Measurements from ENCODE around the gene CCDC192.
"Not testable (repeated sequence)": the region's sequence is repeated elsewhere in the genome, so short reads cannot be mapped to it uniquely, and the experiment has no call there.

CCDC192 gene

GRCh38 chr5:127699416-127699815, 3.8 kb upstream of the CCDC192 start:
- no peak for DNase-seq

- no peak for DNase-seq
Observed at GRCh38 chr5:127700237-127700766, 2.9 kb upstream of the CCDC192 start.

GRCh38 chr5:127702434-127702833, 757 bp upstream of the CCDC192 start:
- DNase-seq: no peak

DNA sequence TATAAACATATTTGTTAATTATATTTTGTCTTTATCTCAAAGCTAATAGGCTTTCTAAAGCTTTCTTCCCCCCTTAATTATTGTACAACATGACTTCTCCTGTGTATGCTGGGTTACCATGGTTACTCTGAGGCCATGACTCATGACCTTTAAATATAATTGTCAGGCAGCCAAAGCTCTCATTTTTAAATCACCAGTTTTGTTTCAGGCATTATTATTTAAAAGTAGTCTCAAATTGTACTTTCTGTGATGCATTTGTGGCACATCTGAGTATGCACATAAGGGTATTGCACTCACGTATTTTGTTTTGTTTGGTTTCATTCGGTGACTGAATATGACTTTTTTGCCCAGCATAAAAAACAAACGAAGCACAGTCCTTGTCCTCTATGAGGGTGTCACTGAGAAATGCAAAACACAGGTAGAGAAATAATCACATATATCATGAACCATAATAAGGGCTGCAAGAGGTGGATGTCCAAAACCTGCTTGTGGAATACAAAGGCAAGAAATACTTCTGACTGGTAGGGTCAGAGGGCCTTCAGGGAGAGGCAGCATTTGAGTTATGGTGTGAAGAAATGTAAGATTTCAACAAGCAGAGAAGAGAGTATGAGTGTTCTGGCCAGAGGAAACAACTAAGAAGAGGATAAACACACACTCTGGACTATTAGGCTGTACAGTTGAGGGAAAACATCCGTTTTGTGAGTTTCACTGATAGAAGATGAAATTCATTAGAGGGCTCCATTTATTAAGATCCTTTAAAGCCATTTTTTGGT, 2.1 kb downstream of the CCDC192 start:
- DNase-seq: peak; percentile 83

DNA sequence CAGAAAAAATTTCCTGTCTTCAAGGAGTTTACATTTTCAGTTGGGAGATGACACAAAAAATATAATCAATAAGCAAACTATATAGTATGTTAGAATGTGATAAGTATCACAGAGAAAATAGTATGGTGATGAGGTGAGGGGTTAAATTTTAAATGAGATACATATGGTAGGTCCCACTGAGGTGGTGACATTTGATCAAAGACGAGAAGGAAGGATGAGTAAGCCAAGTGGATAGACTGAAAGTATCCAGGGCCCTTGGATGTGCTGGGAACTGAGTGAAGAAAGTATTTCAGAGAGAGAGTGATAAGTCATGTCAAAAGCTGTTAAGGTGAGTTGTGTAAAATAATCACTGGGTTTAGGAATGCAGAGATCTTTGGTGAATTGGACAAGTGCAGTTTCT, 3.5 kb downstream of the CCDC192 start:
- DNase-seq: no peak

- no peak for DNase-seq
Observed at GRCh38 chr5:127707209-127707608, 4.0 kb downstream of the CCDC192 start.

DNA sequence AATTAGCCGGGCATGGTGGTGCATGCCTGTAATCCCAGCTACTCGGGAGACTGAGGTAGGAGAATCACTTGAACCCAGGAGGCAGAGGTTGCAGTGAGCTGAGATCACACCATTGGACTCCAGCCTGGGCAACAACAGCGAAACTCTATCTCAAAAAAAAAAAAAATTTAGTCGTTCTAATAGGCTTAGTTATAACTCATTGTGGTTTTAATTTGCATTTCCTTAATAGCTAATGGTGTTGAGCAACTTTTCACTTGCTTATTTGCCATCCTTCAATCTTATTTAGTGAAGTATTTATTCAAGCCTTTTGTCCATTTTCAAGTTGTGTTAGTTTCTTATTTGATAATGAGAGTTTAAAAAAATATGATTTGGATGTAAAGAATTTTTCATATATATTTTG, 9.9 kb downstream of the CCDC192 start:
- DNase-seq: not testable (repeated sequence)

DNA sequence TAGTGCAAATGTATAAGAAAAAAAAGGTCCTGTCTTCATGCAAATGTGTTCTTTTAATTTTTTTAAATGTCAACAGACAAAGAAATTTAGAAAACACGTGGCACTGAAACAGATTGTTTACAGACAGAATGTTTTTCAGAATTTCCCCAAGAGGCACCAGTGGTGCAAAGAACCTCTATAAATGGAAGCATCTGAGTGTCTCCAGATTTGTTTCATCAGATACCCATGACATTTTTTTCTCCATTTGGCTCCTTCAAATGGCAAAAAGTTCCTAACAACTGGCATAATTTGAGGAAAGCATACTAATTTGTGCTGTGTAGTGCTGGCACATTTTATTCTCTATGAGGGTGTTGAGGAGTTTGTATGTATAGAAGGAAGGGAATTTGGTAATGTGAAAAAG, 15.0 kb downstream of the CCDC192 start:
- no peak for DNase-seq

- no peak for DNase-seq
Observed at GRCh38 chr5:127723571-127723970, 20.4 kb downstream of the CCDC192 start.

DNA sequence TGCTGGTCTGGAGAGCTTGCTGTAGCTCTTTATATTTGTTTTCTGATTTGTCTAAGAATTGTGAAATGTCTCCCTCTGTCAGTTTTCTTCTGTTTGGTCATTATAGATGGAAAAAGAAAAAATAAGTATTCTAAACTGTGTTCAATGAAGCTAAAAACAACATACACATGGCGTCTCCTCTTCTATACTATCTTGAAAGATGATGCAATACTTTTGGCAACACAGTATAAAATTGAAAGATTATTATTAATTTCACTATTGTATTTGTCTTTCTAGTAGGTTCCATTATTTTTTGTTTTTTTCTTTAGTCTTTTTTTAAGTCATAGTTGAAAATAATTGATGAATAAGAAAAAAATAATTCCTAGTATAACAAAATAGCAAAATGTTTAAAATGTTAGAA, 22.5 kb downstream of the CCDC192 start:
- DNase-seq: no peak

DNA sequence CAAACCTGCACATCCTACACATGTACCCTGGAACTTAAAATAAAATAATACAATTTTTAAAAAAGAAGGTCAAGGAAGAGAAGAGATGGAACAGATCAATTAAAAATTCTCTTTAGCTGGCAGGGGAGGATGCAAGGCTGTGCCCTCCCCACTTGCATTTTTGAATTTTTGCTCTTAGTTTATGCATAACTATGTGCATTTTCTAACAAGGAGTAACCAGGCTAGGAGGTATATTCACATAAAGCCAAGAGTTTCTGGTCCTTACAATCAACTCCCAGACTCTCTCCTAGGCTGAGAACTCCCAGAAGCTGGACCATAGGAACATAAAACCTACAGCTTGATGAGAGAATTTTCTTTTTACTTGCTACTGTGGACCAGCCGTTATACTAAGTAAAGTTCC, 29.8 kb downstream of the CCDC192 start:
- no peak for DNase-seq

DNA sequence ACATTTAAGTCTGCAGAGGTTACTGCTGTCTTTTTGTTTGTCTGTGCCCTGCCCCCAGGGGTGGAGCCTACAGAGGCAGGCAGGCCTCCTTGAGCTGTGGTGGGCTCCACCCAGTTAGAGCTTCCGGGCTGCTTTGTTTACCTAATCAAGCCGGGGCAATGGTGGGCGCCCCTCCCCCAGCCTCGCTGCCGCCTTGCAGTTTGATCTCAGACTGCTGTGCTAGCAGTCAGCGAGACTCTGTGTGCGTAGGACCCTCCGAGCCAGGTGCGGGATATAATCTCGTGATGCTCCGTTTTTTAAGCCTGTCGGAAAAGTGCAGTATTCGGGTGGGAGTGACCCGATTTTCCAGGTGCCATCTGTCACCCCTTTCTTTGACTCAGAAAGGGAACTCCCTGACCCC, 36.2 kb downstream of the CCDC192 start:
- DNase-seq: not testable (repeated sequence)

- no peak for DNase-seq
Observed at GRCh38 chr5:127739807-127740384, 36.7 kb downstream of the CCDC192 start.

DNA sequence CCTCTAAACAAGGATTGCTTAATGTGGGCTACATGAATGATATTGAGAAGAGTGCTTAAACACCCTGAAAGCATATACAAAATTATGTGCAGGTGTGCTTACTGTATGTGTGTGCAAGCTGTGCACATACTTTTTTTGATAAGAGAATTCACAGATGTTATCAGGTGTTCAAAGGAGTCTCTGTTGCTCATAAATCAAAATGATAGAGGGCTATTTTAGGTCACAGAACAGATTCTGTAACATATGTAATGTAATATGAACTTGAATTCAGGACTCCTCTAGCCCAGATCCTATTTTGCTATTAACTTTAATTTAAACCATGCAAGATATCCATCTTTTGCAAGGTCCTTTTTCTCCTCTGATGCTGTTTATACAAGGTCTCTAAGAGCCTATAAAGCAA, 38.2 kb downstream of the CCDC192 start:
- DNase-seq: no peak

GRCh38 chr5:127744241-127744640, 41.0 kb downstream of the CCDC192 start:
- no peak for DNase-seq

GRCh38 chr5:127746756-127747155, 43.6 kb downstream of the CCDC192 start:
- peak; percentile 53 for DNase-seq

DNA sequence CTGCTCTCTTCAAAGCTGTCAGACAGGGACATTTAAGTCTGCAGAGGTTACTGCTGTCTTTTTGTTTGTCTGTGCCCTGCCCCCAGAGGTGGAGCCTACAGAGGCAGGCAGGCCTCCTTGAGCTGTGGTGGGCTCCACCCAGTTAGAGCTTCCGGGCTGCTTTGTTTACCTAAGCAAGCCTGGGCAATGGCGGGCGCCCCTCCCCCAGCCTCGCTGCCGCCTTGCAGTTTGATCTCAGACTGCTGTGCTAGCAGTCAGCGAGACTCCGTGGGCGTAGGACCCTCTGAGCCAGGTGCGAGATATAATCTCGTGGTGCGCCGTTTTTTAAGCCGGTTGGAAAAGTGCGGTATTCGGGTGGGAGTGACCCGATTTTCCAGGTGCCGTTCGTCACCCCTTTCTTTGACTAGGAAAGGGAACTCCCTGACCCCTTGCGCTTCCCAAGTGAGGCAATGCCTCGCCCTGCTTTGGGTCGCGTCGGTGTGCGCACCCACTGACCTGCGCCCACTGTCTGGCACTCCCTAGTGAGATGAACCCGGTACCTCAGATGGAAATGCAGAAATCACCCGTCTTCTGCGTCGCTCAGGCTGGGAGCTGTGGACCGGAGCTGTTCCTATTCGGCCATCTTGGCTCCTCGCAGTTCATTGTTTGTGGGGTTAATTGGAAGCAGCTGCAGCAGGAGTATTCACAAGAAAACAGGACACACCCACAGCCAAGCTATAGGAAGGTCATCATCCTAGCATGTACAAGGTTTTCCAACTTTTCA, 49.5 kb downstream of the CCDC192 start:
- peak; percentile 40 for DNase-seq

DNA sequence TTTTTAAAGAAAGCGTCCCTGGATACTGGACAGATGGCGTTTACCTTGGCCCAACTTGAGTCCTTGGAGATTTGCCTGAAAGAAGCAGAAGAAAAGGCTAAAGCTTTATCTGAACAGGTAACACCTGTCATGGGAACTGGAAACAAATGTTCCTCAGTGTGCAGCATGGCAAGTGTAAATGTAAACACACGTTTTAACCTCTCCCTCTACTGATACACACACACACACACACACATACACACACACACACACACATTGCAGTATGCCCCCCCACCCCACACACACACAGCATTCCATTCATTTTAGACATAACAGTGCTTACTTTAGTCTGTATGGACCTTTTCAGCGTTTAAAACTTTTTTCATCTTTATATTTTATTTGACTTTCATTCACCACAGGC, 51.1 kb downstream of the CCDC192 start:
- DNase-seq: peak; percentile 67

DNA sequence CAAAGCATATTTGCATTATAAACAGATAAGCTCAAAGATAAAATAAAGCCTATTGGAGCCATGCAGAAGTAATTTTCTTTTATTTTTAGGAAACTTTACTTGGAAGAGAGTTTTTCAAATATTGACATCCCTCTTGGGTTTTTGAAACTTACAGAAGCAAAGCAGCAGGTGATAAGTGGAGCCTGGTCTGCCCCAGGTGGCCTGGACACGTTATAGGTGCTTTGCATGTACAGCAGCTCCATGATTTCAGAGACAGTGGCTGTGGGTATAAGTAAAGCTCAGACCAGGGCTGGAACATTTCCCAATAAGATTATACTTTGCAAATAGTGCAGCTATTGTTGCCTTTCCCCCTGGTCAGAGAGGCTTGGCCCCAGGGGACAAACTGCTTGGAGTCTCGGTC, 51.5 kb downstream of the CCDC192 start:
- no peak for DNase-seq

GRCh38 chr5:127757576-127757975, 54.4 kb downstream of the CCDC192 start:
- DNase-seq: peak; percentile 74

GRCh38 chr5:127758766-127759283, 55.6 kb downstream of the CCDC192 start:
- no peak for DNase-seq

GRCh38 chr5:127761869-127762268, 58.7 kb downstream of the CCDC192 start:
- DNase-seq: no peak

DNA sequence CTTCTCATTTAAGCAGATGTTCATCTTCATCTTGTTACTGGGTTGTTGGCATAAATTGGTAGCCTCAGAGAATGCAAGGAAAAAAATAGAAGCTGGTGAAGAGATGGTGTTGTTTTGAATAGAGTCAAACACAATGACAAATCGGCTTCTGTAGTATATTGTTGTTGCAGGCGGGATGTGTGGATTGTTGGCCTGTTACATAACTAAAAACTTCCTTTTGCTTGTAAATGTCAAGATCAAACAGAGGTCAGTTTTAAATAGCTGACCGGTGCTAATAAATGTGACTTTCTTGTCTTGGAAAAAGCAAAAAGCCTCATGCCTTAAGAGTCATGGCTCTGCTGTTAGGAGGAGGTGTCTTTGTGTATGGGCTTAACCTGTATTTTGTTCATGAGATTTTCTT, 59.2 kb downstream of the CCDC192 start:
- DNase-seq: no peak
